OCI-LY3 (cell line): ENCODE data around the gene SUSD4.

Experiments
- CTCF ChIP-seq: fragments of 200-600, 300-600 bp; sonication (generic); IDR thresholded peaks from 2 replicates; pipeline ENCODE4 v1.5.1; 2014; ENCODE audit warnings: antibody characterized with exemption, low read length, low read depth
- EZH2phosphoT487 ChIP-seq: fragments of 200-600 bp; shearing (Covaris generic); IDR thresholded peaks from 2 replicates; pipeline ENCODE4 v1.6.1; 2018; ENCODE audit warnings: antibody characterized with exemption, mixed run types, low read depth

GRCh38 chr1:223231011-223231572 lies 132.9 kb downstream of the SUSD4 start:
- TF ChIP-seq CTCF (no peak), EZH2phosphoT487 (no peak)
